Kidney epithelial cell (primary cell): Measurements from ENCODE around the gene GARNL3. TPM values are rescaled to one million over a fixed set of nuclear protein-coding genes. Genes with fewer than 3 reads are reported as not detected.

ENCODE experiments used
- DNase-seq: peaks from one replicate; pipeline ENCODE4 v3.0.0-alpha.2; 2010; ENCODE audit warnings: low read depth
- H3K27me3 ChIP-seq: 2 replicates; pipeline ENCODE4 v1.6.0; 2011; ENCODE audit warnings: low read length; ENCODE audit not compliant: control insufficient read depth, insufficient read depth
- H3K36me3 ChIP-seq: 2 replicates; pipeline ENCODE4 v1.5.1; 2011; ENCODE audit warnings: low read length; ENCODE audit not compliant: control insufficient read depth, insufficient read depth
- H3K4me3 ChIP-seq: 2 replicates; pipeline ENCODE4 v1.5.1; 2011; ENCODE audit warnings: low read depth, mild to moderate bottlenecking, control low read depth, low read length
- CTCF ChIP-seq: IDR thresholded peaks from 2 replicates; pipeline ENCODE4 v1.5.1; 2011; ENCODE audit warnings: mild to moderate bottlenecking, moderate library complexity, low read length, control low read depth, inconsistent platforms; ENCODE audit not compliant: insufficient read depth, poor library complexity, severe bottlenecking
- total RNA-seq: library from RNA; depleted of rRNA; stranded (reverse); fragments of >200 nt; gene quantifications from 2 replicates; pipeline ENCODE4 v1.2.3, GENCODE V29; 2015

Gene GARNL3
- total RNA-seq, 1 donor from 2014 or later: 5.3 TPM

GRCh38 chr9:127252410-127253318 is 11.9 kb upstream of the GARNL3 start:
- no peaks in the 10 kb centered on the region for H3K36me3 ChIP-seq
- no peaks in the 10 kb centered on the region for H3K27me3 ChIP-seq
- TF ChIP-seq CTCF: no peak
- DNase-seq: no peak
- no peak overlapping the region for H3K4me3 ChIP-seq

GRCh38 chr9:127253446-127253845 is 11.1 kb upstream of the GARNL3 start:
- DNase-seq: no peak
- Histone ChIP-seq H3K36me3 (no peaks in the 10 kb centered on the region), H3K4me3 (no peak overlapping the region), H3K27me3 (no peaks in the 10 kb centered on the region)
- TF ChIP-seq CTCF: no peak

GRCh38 chr9:127255692-127256091 is 8.9 kb upstream of the GARNL3 start:
- TF ChIP-seq CTCF: no peak
- H3K4me3 ChIP-seq: no peak overlapping the region
- H3K27me3 ChIP-seq: no peaks in the 10 kb centered on the region
- DNase-seq: no peak
- H3K36me3 ChIP-seq: no peaks in the 10 kb centered on the region

GRCh38 chr9:127256324-127256723 is 8.2 kb upstream of the GARNL3 start:
- Histone ChIP-seq H3K36me3 (no peaks in the 10 kb centered on the region), H3K4me3 (no peak overlapping the region), H3K27me3 (no peaks in the 10 kb centered on the region)
- no peak for TF ChIP-seq CTCF
- DNase-seq: no peak

GRCh38 chr9:127258606-127259471 is 5.7 kb upstream of the GARNL3 start:
- Histone ChIP-seq H3K36me3 (no peaks in the 10 kb centered on the region), H3K4me3 (no peak overlapping the region), H3K27me3 (no peaks in the 10 kb centered on the region)
- no peak for DNase-seq
- no peak for TF ChIP-seq CTCF
